NCI-H2107 (cell line): Measurements from ENCODE around the gene C1orf50.
"Not testable (repeated sequence)": the region's sequence is repeated elsewhere in the genome, so short reads cannot be mapped to it uniquely, and the experiment has no call there.

Source experiments
- DNase-seq: peaks from one replicate; lab custom pipeline; 2025; lab: John Stamatoyannopoulos, UW

The C1orf50 gene

DNA sequence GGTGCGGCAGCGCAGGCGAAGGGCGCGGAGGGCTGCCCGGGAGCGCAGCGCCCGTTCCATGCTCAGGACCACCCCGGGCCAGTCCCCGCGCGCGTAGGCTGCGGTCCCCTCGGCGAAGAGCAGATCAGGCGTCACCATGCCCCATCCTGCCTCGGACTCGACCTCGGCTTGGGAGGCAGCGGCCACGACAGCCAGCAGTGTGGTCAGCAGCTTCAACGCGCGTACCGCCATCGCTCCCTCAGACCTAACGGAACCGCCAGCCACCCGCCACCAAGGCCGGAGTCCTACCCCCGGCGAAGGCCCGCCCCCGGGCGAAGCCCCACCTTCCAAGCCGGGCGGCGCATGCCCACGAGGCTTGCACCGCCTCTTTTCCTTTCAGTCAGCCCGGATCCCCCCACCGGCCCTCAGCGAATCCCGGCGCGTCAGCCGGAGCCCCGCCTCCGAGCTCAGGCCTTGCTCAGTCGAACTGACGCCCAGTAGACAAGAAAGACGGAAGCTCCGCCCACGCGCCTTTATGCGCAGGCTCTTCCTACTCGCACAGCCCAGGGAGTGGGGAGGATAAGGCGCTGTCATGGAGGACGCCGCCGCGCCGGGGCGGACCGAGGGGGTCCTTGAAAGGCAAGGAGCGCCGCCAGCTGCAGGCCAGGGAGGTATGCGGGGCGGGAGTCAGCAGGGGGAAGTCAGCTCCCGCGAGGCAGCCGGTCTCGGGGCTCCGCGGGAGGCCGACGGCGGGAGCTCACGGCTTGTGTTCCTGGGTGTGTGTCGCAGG, at the start of gene C1orf50, which contains the start of gene P3H1:
TSS of gene C1orf50 (plus strand) at position 509 of the 769 bp plus-strand sequence. CDS start at position 572, 63 bp downstream.
TSS of gene P3H1 (minus strand) at position 288 of the 769 bp plus-strand sequence. CDS start at position 231, 57 bp downstream.
- peak; percentile 99 for DNase-seq

DNA sequence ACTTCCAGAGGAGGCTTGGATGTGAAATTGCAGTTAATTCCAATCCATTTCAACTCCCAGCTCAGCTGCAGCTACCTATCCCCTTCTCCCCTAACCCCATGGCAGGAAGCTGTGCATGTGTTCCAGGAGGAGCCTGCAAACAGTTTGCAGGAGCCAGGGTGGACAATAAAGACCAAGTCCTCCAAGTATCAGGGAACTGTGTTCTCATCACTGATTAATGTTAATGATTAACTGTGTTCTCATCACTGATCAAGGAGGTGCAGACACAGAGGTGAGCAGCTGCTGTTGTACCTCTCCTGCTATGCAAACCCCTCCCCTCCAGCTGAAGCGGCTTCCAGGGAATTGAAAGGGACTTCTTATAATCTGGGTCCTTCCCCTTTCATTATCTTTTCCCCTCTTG, 46.2 kb upstream of the C1orf50 start:
- no peak for DNase-seq

DNA sequence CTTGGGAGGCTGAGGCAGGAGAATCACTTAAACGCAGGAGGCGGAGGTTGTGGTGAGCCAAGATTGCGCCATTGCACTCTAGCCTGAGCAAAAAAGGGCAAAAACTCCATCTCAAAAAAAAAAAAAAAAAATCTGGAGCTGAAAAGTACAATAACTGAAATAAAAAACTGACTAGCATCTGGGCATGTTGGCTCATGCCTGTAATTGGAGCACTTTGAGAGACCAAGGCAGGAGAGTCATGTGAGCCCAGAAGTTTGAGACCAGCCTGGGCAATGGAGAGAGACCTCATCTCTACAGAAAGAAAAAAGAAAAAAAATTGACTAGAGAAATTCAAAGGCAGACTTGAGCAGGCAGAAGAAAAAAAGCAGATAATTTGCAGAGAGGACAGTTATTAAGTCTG, 45.1 kb upstream of the C1orf50 start:
- DNase-seq, result no peak

DNA sequence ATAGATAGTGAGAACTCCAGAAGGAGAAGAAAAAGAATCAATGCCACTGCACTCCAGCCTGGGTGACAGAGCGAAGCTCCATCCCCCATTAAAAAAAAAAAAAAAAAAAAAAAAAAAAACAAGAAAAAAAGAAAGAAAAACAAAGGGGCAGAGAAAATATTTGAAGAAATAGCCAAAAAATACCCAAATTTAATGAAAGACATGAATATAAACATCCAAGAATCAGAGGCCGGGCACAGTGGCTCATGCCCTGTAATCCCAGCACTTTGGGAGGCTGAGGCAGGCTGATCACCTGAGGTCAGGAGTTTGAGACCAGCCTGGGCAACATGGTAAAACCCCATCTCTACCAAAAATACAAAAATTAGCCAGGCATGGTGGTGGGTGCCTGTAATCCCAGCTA, 44.6 kb upstream of the C1orf50 start:
- DNase-seq, result not testable (repeated sequence)

DNA sequence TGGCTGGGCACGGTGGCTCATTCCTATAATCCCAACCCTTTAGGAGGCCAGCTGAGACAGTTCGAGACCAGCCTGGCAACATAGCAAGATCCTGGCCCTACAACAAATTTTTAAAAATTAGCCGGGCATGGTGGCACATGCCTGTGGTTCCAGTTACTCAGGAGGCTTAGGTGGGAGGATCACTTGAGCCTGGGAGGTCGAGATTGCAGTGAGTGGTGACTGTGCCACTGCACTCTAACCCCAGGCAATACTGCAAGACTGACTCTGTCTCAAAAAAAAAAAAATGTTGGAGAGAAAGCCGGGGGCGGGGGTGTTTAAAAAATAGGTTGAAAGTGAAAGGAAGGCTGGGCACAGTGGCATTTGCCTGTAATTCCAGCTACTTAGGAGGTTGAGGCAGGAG, 43.5 kb upstream of the C1orf50 start:
- DNase-seq, result no peak

DNA sequence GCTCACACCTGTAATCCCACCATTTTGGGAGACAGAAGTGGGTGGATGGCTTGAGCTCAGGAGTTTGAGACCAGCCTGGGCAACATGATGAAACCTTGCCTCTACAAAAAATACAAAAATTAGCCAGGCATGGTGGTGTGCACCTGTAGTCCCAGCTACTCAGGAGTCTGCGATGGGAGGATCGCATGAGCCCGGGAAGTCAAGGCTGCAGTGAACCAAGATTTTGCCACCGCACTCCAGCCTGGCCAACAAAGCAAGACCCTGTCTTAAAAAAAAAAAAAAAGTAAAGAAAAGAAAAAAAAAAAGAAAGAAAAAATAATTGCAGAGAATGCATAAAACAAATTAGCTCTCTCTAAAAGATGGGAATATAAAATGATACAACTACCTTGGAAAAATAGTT, 41.2 kb upstream of the C1orf50 start:
- DNase-seq, result not testable (repeated sequence)

DNA sequence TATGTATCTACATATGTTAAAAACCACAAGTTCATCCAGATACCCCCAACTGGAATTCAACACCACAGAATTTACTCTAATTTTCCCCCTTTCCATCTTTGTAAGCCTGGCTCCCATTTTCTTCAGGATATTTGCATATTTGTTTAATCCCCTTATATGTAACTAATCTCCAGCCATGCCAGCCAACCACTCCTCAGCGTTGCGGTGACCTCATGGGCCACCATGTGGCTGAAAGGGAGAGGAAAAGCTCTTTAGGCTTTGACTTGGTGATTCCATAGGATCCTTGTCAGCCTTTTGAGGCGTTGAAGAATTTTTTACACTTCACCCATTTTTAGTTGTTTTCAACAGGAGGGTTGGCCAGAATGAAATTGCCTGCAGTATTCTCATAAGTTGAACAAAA, 37.0 kb upstream of the C1orf50 start:
- DNase-seq, result no peak

DNA sequence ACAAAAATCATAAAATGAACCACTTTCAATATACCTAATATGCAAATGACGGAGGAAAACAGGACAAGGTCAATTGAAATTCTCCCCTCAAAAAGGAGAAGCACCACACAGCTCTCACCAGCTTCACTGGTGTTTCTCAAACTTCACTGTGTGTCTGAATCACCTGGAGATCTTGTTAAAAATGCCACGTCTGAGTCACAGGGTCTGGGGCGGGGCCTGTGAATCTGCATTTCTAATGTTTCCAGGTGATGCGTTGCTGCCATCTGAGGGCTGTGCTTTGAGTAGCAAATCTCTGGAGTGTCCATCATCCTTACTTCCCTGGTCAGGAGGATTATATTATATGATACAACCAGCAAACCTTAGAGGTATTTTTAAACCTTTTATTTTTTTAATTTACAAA, 36.1 kb upstream of the C1orf50 start:
- DNase-seq, result no peak

DNA sequence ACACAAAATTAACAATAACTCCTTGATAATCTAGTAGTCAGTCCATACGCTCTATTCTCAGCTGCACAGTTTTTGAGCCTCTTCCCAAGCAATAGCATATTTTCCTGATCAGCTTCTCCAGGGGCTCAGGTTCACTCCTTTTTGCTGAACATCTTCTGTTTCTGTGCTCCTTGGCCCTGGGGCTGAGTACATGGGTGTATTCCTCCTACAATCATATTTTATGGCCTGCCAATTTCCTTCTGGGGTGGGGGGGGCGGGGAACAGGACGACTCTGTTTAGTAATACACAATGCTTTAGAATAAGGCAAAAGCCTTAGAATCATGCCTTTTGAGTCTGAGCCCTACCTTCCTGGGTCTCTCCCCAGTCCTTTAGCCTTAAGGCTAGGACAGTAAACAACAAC, 35.5 kb upstream of the C1orf50 start:
- DNase-seq, result no peak

DNA sequence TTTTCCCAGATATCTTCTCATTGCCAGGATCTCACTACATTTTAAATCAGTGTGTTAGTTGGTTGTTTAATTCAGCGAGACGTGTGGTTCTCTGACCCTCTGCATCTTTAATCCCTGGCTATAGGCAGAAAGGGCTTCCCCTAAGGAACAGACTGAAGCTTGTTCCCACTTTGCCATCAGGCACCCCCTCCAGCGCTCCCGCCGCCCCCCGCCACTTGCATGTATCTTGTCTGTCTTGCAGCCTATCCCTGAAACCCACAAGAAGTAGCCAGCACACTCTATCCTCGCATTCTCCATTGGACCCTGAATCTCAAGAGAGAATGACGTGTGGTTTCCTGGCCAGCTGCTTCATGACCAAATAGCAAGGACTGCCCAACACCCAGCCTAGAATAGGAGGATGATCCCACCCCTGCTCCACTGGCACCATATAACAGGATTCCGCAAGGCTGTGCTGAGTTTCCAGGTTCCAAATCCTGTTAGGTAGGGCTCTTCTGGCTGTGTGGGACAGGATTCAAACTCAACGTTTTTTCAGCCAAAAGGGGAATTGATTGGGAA, 34.8 kb upstream of the C1orf50 start:
- no peak for DNase-seq

DNA sequence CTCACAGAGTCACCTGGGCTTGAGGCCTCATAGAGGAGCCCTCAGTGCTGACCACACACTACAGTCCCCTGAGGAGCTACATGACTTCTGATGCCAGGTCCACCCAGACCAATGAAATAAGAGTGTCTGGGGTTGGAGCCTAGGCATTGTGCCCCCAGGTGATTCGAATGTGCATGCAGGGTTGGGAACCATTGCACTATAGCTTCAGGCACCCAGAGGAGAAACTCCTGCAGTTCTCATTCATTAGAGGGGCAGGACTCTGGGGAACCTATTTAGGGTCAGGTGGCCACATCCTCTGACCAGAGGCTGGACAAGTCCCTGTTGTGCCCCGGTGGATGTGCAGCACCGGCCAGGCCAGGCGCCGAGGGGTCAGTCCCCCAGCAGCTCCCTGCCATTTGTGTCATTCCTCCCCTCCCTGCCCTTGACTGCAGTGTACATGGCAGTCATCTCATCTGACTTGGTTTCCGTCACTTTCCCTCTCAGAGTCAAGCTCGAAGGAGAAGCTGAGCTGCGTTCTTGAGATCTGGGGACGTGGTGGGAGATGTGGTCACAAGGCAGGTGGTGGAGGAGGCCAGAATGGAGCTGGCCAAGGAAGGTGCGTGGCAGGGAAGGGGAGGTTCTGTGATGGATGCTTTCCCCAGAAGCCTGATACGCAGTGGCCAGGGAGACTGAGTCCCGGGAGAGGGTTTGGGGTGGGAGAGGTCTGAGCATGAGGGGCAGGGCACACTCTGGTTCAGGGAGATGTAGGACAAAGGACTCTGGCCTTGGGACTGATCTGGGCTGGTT, 33.4 kb upstream of the C1orf50 start:
- DNase-seq, result no peak

DNA sequence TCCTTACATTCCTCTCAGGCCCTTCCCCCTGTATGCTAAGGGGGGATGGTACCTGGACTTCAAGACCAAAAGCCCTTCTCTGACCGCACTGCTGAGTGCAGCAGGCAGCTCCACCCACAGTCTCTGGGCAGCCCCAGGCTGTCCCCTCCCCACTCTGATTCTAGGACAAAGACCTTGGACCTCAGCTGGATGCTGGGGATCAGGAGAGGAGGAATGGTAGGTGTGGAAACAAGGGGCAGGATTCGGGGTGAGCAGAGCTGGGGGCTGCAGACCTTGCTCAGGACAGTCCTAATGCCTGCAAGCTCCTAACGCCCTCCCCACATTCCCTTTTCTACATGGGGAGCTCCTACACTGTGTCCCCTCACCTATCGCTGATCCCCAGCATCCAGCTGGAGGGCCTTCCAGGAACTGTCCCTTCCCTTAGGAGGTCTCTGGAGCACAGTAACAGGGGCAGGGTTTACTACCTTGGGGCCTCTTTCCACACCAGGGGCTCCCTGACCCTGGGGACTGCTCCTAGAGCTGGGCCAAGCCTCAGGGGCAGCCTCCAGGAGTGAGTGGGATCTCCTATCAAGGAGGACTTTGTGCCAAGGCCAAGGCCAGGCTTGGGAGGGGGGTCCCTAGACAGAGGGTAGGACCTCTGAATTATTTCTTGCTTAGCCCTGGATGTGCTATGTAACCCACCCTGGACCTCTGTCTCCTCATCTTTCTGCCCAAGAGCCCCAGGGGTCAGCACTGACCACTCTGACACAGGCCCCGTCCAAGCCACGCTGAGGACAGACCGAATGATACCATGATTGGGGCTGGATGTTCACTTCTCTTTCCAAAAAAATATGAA, 32.6 kb upstream of the C1orf50 start:
- DNase-seq, result no peak

DNA sequence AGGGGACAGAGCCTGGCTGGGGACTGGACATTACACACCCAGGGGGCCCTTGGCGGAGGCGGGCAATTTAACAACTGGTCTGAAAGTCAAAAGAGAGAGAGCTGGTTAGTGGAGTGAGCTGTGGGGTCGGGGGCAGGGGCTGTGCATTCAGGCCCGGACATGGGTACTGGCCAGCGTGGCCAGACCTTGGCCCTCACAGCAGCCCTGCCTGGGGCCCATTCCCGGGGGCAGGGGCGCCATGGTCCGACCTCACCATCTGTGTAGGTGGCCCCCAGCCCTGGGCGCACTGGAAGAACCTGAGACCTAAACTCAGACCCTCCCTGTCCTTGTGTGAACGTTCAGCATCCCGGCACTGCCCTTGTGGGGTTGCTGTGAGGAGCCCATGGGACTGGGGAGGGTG, 32.0 kb upstream of the C1orf50 start:
- DNase-seq, result no peak

DNA sequence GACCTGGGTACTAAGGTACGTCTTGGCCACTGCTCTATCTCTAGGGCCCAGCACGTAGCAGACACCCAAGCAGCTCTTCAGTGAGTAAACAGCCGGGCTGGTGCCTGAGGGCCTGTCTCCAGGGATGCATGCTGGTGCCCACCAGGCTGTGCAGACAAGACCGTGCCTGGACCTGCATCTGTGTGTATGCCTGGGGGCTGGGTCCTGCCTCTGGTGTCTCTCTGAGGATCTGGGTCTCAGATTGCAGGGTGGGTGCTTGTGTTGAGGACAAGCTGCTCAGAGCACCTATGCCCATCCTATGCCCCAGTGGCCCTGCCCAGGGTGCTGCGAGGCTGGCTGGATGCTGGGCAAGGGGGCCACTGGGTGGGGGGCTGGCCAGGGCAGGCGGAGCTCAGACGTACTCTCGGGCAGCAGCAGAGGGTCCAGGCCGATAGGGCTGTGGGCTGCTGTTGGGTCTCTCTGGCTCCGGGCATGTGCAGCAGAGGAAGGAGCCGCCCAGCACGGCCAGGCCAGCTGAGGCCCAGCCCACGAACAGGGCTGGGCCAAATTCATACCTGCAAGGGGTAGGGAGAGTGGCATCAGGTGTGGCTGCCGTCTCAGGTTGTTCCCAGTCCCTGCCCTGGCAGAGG, 31.5 kb upstream of the C1orf50 start:
- DNase-seq, result no peak

DNA sequence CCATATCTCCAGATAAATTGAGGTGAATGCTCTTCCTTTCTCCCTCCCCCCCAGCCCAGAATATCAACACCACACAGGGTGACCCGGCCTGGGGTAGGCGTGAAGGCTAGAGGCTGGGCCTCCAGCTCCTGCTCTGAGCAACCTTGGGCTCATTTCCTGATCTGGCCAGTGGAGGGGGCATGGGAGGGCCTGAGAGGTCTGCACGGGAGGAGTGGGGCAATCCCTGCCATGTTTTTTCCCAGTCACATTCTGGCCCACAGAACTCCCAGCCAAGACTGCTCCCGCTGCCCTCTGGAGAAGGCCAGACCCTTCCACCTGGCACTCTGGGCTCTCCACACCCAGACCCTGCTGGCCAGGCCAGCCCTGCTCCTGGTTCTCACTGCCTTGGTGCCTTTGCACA, 30.9 kb upstream of the C1orf50 start:
- no peak for DNase-seq

DNA sequence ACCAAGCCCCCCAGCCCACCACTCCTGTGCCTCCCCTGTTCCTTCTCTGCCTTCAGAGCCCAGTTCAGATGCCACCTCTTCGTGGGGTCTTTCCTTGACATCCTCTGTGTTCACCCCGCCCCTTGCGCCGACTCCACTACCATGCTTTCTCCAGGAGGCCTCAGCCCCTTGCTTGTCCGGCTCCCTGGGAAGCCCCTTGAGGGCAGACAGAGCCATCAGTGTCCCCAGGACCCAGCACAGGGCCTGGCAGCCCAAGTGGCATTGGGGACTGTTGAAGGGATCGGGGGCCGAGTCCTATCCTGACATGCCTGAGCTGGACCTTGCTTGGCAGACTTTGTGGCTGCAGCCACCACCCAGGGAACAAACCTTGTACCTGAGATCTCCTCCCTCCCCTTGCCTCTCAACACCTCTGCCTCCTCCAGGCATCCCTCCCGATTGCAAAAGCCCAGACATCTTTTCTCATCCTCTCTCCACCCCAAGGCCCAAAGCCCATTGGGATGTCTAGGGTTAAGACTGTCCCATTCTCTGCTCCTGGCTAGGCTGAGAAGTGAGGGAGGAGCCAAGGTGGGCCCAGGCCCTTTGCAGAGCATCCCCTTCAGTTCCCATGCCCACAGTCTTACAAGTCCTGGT, 30.4 kb upstream of the C1orf50 start:
- DNase-seq, result no peak

DNA sequence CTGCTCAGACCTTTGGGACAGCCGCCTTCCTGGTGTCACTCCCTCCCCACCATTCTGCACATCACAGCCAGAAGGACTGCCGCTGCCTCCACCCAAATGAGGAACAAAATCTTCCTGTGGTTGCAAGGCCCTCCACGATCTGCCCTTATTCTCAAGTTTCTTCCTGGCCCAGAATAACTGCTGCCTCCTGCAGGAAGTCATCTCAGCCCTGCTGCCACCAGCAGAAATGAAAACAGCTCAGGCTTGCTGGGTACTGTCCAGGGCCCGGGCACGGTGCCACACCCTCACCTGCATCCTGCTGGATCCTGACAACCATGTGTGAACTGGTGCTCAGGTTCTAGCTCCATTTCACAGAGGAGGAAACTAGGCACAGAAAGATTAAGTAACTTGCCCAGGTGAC, 29.8 kb upstream of the C1orf50 start:
- no peak for DNase-seq

DNA sequence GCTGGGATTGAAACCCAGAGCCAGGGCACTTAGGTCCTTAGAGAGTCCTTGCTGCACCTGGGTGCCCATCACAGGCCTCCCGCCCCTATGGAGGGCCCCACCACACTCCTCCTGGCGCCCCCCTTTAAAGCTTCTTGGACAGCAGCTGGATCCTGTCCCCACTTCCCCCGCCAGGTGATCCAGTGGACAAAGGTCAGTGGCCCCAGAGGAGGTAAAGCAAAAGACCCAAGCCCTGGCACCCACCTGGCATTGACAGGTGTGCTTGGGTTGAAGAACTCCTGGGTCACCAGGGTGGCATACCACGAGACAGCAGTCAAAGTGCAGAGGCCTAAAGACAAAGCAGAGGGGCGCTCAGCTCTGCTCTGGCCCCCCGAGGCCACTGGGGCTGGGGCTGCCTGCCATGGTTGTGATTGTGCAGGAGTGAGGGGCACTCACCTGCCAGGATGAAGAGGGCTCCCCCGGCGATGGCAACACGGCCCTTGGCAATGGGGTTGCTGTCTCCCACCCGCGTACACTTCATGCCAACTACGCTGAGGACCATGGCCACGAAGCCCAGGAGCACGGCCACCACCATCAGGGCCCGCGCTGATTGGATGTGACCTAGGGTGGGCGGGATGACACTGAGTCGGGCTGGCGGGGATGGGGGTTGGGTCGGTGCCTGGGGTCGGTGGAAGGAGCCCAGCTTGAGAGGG, 28.9 kb upstream of the C1orf50 start:
- DNase-seq, result no peak

DNA sequence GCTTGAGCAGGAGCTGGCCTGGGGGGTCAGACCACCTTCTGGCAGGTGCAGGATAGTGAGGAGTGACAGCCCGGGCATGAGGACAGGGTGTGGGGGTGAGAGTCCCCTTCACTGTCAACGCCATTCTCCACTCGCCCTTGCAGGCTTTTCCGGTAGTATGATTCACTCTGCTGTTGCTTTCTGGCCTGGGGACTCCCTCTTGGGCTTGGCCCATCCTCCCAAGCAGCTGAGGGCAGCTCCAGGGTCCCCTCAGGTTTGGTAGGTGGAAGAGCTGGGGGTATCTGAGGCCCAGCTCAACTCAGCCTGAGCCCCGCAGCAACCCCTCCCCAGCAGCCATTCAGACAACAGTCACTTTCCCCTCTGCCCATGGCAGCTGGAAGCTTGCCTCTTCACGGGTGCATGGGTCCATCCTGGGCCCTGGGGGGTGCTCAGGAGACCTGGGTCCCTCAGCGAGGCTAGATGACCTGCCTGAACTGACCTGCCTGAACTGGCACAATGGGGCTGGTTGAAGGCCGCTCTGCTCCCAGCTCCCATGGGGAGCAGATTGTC, 28.3 kb upstream of the C1orf50 start:
- no peak for DNase-seq
